CD4-positive, CD25-positive, alpha-beta regulatory T cell (primary cell): ENCODE measurements around the gene NFE2L1. TPM values are rescaled to one million over a fixed set of nuclear protein-coding genes. Genes with fewer than 3 reads are reported as not detected.
"Not testable (repeated sequence)": the region's sequence is repeated elsewhere in the genome, so short reads cannot be mapped to it uniquely, and the experiment has no call there.

Source experiments
- ATAC-seq, 2 donors: fragments of 150-1000 bp; cut with Tn5 transposase; one replicate each; pipeline ENCODE4 v1.10.0; 2021; ENCODE audit warnings: low read depth in 2 of 2, moderate number of reproducible peaks in 2 of 2, moderate library complexity in 1 of 2
- DNase-seq, 3 donors: peaks; one replicate each; pipeline versions ENCODE4 v3.0.0 to v3.0.0-alpha.2; 2012 to 2022; ENCODE audit warnings: mixed read lengths in 1 of 3
- H3K27ac ChIP-seq: one replicate; pipeline ENCODE4 v1.7.0; 2013; ENCODE audit warnings: mild to moderate bottlenecking, low read length; ENCODE audit not compliant: insufficient read depth, poor library complexity, severe bottlenecking
- H3K27me3 ChIP-seq: one replicate; pipeline ENCODE4 v1.7.0; 2013; ENCODE audit warnings: low read length; ENCODE audit not compliant: control insufficient read depth, insufficient read depth
- H3K36me3 ChIP-seq: one replicate; pipeline ENCODE4 v1.7.0; 2013; ENCODE audit warnings: mild to moderate bottlenecking, low read length, moderate library complexity; ENCODE audit not compliant: control insufficient read depth, insufficient read depth
- H3K4me1 ChIP-seq: 2 replicates; pipeline ENCODE4 v1.7.0; 2013; ENCODE audit warnings: mild to moderate bottlenecking, low read length; ENCODE audit not compliant: insufficient read depth, control insufficient read depth, poor library complexity, severe bottlenecking
- H3K4me3 ChIP-seq: one replicate; pipeline ENCODE4 v1.7.0; 2013; ENCODE audit warnings: low read depth, mild to moderate bottlenecking, low read length, moderate library complexity
- H3K9me3 ChIP-seq, 2 experiments: 1 replicate in 1 of 2; 2 replicates in 1 of 2; pipeline ENCODE4 v1.7.0; 2013; ENCODE audit warnings: low read length in 2 of 2, mild to moderate bottlenecking in 1 of 2, moderate library complexity in 1 of 2; ENCODE audit not compliant: control insufficient read depth in 2 of 2
- H3K27ac Mint-ChIP-seq, 3 donors: one replicate each; pipeline ENCODE4 v1.8.0; 2020 to 2022; ENCODE audit warnings: mild to moderate bottlenecking in 3 of 3, mixed read lengths in 3 of 3, moderate library complexity in 2 of 3
- H3K27me3 Mint-ChIP-seq: one replicate; pipeline ENCODE4 v1.8.0; 2022; ENCODE audit warnings: mild to moderate bottlenecking, mixed read lengths
- H3K36me3 Mint-ChIP-seq: one replicate; pipeline ENCODE4 v1.8.0; 2020; ENCODE audit warnings: mixed read lengths
- H3K4me1 Mint-ChIP-seq, 4 donors: one replicate each; pipeline ENCODE4 v1.8.0; 2020 to 2022; ENCODE audit warnings: mixed read lengths in 4 of 4, mild to moderate bottlenecking in 1 of 4
- H3K4me3 Mint-ChIP-seq, 4 donors: one replicate each; pipeline ENCODE4 v1.8.0; 2020 to 2022; ENCODE audit warnings: mild to moderate bottlenecking in 4 of 4, mixed read lengths in 4 of 4, moderate library complexity in 3 of 4
- H3K9me3 Mint-ChIP-seq, 7 donors: one replicate each; pipeline ENCODE4 v1.8.0; 2020 to 2022; ENCODE audit warnings: mixed read lengths in 7 of 7, mild to moderate bottlenecking in 3 of 7, moderate library complexity in 2 of 7
- polyA plus RNA-seq, 4 donors: library from polyadenylated mRNA; unstranded; fragments of 300-500 nt; fragmentation: Illumina TruSeq; gene quantifications; one replicate each; pipeline ENCODE4 v1.2.3, GENCODE V29; 2021
- total RNA-seq: library from RNA; stranded (reverse); gene quantifications from one replicate; pipeline ENCODE4 v1.2.3, GENCODE V29; 2022

The NFE2L1 gene, protein sequence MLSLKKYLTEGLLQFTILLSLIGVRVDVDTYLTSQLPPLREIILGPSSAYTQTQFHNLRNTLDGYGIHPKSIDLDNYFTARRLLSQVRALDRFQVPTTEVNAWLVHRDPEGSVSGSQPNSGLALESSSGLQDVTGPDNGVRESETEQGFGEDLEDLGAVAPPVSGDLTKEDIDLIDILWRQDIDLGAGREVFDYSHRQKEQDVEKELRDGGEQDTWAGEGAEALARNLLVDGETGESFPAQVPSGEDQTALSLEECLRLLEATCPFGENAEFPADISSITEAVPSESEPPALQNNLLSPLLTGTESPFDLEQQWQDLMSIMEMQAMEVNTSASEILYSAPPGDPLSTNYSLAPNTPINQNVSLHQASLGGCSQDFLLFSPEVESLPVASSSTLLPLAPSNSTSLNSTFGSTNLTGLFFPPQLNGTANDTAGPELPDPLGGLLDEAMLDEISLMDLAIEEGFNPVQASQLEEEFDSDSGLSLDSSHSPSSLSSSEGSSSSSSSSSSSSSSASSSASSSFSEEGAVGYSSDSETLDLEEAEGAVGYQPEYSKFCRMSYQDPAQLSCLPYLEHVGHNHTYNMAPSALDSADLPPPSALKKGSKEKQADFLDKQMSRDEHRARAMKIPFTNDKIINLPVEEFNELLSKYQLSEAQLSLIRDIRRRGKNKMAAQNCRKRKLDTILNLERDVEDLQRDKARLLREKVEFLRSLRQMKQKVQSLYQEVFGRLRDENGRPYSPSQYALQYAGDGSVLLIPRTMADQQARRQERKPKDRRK
- total RNA-seq (41.0 TPM), polyA plus RNA-seq (1 to 10 TPM; 6.7 to 9.9 (median 7.3) TPM)

DNA sequence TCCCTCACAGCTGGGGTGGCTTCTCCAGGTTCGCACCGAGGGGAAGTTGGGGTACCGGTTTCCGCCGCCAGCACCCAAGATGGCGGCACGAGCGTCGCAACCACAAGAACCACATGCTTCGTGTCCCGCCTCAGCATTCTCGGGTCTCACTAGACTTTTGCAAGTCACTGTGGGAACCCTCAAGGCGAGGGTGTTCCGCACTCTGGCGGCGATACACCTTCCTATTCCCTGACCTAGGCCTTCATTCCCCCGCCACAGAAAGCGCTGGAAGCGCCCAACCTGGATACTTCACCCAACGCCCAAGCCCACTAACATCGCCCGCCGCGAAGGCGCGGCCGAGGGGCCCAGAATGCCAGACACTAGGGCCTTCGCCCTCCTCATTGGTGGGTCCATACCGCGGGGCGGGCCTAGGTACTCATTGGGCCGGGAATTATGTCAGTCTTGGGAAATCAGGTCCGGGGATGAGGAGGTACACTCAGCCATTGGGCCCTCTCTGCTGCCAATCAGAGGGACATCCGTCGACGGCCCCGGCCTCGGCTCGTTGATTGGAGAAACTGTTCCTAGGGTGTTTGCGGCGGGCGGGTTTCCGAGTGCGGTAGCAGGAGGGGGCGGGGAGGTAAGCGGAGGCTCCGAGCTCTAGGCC, at the start of gene NFE2L1:
Gene NFE2L1 (plus strand): TSS at position 619 of the 643 bp plus-strand sequence. CDS start 2,760 bp downstream, outside the sequence.
- ATAC-seq (peak; percentile 97 to 98), DNase-seq (peak; percentile 97 to 100 (median 98))
- Histone ChIP-seq H3K4me3 (peak within 1 kb of the TSS; percentile 88), H3K27me3 (no peaks in the 10 kb centered on the region), H3K9me3 (no peaks in the 10 kb centered on the region), H3K36me3 (peaks cover 22% of the 10 kb centered on the region), H3K4me1 (peaks cover 46% of the 10 kb centered on the region), H3K27ac (peak within 1 kb of the TSS; percentile 83)
- H3K9me3 Mint-ChIP-seq = no peaks in the 10 kb centered on the region
- peaks cover 4% of the 10 kb centered on the region for H3K27me3 Mint-ChIP-seq
- peak within 1 kb of the TSS; percentile 95 to 100 (median 96) for H3K27ac Mint-ChIP-seq
- H3K4me1 Mint-ChIP-seq = peaks cover 18 to 62% (median 42%) of the 10 kb centered on the region in 4 donors
- peak within 1 kb of the TSS; percentile 93 to 94 (median 94) for H3K4me3 Mint-ChIP-seq
- H3K36me3 Mint-ChIP-seq = peaks cover 14% of the 10 kb centered on the region

DNA sequence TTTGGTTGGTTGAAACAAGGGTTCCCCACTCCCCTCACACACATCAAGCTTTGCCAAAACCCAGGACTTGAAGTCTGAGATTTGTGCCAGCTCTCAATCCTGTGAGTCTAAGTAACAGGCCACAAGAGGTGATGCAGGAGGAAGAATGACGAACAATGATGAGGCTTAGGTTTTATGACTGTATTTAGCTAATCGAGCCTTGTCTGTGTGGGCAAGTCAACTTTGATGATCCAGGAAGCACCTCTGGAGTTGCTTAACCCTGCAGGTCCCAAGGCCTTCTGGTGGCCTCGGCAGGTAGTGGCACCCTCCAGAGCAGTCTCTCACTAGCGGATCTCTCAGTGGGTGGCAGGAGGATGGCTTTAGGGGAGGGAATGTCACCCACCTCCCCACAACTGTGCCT, 48.6 kb upstream of the NFE2L1 start:
- no peaks in the 10 kb centered on the region for H3K36me3 ChIP-seq
- H3K9me3 Mint-ChIP-seq = no peaks in the 10 kb centered on the region
- H3K4me3 ChIP-seq = no peak overlapping the region
- peaks cover 37% of the 10 kb centered on the region for H3K27me3 Mint-ChIP-seq
- no peaks in the 10 kb centered on the region for H3K4me1 ChIP-seq
- H3K9me3 ChIP-seq = no peaks in the 10 kb centered on the region
- no peak overlapping the region for H3K27ac ChIP-seq
- H3K4me1 Mint-ChIP-seq = no peaks in the 10 kb centered on the region
- no peak overlapping the region for H3K4me3 Mint-ChIP-seq
- H3K27ac Mint-ChIP-seq = no peak overlapping the region
- peak in 1 of 2 donors; percentile 52 for ATAC-seq
- H3K36me3 Mint-ChIP-seq = no peaks in the 10 kb centered on the region
- no peaks in the 10 kb centered on the region for H3K27me3 ChIP-seq
- peak in 1 of 3 donors; percentile 22 for DNase-seq

DNA sequence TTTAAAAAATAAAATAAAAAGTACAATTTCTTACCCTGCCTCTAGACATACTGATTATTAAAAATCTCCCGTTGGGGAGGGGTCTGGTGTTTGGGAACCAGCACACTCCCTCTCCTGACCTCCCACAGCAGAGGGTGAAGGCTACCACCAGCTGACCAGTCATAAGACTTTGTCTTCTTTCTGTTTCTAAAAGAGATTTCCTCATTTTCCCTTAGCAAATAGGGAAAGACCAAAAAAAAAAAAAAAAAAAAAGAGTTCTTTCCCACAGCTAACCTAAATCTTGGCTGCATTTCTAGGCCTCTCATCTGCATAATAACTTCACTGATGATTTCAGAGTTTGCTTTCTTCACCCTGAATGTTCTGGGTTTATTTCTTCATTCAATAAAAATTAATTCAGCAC, 47.0 kb upstream of the NFE2L1 start:
- ATAC-seq = no peak
- no peaks in the 10 kb centered on the region for H3K4me1 ChIP-seq
- no peaks in the 10 kb centered on the region for H3K36me3 Mint-ChIP-seq

DNA sequence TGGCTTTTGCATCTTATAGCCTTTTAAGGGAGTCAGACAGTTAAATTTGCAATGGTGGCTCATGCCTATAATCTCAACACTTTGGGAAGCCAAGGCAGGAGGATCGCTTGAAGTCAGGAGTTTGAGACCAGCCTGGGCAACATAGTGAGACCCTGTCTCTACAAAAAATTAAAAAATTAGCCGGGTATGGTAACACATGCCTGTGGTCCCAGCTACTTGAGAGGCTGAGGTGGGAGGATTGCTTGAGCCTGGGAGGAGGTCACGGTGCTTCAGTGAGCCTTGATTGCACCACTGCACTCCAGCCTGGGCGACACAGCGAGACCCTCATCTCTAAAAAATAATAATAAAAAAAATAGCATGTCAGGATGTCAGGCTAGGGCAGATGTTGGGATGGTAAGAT, 46.5 kb upstream of the NFE2L1 start:
- H3K4me1 Mint-ChIP-seq, H3K4me3 ChIP-seq, H3K9me3 ChIP-seq, DNase-seq, H3K4me1 ChIP-seq, H3K27ac Mint-ChIP-seq, ATAC-seq, H3K9me3 Mint-ChIP-seq, H3K36me3 ChIP-seq, H3K27me3 ChIP-seq, H3K36me3 Mint-ChIP-seq, H3K4me3 Mint-ChIP-seq, H3K27ac ChIP-seq: not testable (repeated sequence)
- H3K27me3 Mint-ChIP-seq = peaks cover 39% of the 10 kb centered on the region

More for the DNA sequence above, 47.0 kb upstream of the NFE2L1 start:
- DNase-seq = no peak
- no peaks in the 10 kb centered on the region for H3K36me3 ChIP-seq
- no peak overlapping the region for H3K4me3 ChIP-seq
- no peaks in the 10 kb centered on the region for H3K9me3 Mint-ChIP-seq
- no peaks in the 10 kb centered on the region for H3K4me1 Mint-ChIP-seq
- H3K27me3 Mint-ChIP-seq = peaks cover 39% of the 10 kb centered on the region
- H3K27me3 ChIP-seq = no peaks in the 10 kb centered on the region
- H3K4me3 Mint-ChIP-seq = no peak overlapping the region
- H3K27ac ChIP-seq = no peak overlapping the region
- no peaks in the 10 kb centered on the region for H3K9me3 ChIP-seq
- H3K27ac Mint-ChIP-seq = no peak overlapping the region

DNA sequence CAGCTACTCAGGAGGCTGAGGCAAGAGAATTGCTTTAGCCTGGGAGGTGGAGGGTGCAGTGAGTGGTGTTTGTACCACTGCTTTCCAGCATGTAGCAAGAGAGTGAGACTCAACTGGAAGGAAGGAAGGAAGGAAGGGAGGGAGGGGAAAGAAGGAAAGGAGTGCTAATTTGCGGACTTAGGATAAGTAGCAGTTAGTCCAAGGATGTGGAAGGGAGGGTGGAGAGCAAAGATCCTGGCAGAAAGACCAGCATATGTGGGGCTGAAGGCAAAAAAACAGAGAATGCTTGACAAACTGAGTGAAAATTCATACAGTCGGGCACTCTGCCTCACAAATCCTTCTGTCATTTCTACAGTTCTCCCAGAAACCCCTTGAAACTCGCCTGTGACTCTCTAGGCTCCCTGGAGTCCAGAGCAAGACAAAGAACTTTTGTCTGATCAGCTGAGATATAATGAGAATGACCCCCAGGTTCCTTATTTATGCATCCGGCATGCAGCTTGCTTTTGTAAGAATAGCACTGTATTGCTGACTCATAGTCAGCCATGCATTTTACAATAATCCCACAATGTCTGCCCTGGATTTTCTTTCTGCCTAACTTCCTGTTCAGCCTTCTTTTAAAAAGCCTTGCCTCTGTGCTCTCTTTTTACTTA, 45.8 kb upstream of the NFE2L1 start:
- no peak for DNase-seq
- no peak overlapping the region for H3K27ac Mint-ChIP-seq
- H3K9me3 Mint-ChIP-seq = no peaks in the 10 kb centered on the region
- Histone ChIP-seq H3K27ac (no peak overlapping the region), H3K4me1 (no peaks in the 10 kb centered on the region), H3K27me3 (peaks cover 2% of the 10 kb centered on the region), H3K9me3 (no peaks in the 10 kb centered on the region), H3K4me3 (no peak overlapping the region), H3K36me3 (no peaks in the 10 kb centered on the region)
- H3K36me3 Mint-ChIP-seq = no peaks in the 10 kb centered on the region
- ATAC-seq = no peak
- H3K27me3 Mint-ChIP-seq = peaks cover 47% of the 10 kb centered on the region
- no peaks in the 10 kb centered on the region for H3K4me1 Mint-ChIP-seq
- no peak overlapping the region for H3K4me3 Mint-ChIP-seq

DNA sequence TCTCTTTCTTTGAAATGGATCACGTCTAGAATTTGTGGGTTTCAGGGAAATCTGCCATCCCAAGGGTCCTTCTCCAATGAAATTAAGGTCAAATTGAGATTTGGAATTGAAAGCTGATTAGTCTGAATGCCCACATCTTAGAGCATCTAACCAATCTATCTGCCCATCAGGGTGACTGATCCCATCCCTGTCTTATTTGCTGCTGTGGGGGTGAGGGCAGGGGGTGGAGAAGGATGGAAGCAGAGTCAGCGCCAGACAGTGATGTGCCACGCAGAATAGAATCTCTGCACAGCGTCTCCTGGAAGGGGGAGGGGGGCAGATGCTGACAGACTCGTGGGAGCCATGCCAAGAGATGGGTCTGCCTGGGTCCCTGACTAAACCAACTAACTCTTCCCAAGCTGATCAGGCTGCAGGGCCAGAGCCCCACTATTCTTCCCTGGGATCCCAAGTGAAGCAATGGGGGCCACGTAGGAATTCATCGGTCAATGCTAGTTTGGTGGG, 45.2 kb upstream of the NFE2L1 start:
- peak in 1 of 2 donors; percentile 5 for ATAC-seq
- no peaks in the 10 kb centered on the region for H3K36me3 Mint-ChIP-seq
- Histone ChIP-seq H3K27me3 (peaks cover 5% of the 10 kb centered on the region), H3K4me1 (no peaks in the 10 kb centered on the region), H3K9me3 (no peaks in the 10 kb centered on the region), H3K36me3 (no peaks in the 10 kb centered on the region), H3K4me3 (no peak overlapping the region), H3K27ac (no peak overlapping the region)
- peak overlapping the region in 1 of 3 donors; percentile 26 for H3K27ac Mint-ChIP-seq
- H3K9me3 Mint-ChIP-seq = no peaks in the 10 kb centered on the region
- DNase-seq = no peak
- peaks cover 52% of the 10 kb centered on the region for H3K27me3 Mint-ChIP-seq
- no peak overlapping the region for H3K4me3 Mint-ChIP-seq
- no peaks in the 10 kb centered on the region for H3K4me1 Mint-ChIP-seq

DNA sequence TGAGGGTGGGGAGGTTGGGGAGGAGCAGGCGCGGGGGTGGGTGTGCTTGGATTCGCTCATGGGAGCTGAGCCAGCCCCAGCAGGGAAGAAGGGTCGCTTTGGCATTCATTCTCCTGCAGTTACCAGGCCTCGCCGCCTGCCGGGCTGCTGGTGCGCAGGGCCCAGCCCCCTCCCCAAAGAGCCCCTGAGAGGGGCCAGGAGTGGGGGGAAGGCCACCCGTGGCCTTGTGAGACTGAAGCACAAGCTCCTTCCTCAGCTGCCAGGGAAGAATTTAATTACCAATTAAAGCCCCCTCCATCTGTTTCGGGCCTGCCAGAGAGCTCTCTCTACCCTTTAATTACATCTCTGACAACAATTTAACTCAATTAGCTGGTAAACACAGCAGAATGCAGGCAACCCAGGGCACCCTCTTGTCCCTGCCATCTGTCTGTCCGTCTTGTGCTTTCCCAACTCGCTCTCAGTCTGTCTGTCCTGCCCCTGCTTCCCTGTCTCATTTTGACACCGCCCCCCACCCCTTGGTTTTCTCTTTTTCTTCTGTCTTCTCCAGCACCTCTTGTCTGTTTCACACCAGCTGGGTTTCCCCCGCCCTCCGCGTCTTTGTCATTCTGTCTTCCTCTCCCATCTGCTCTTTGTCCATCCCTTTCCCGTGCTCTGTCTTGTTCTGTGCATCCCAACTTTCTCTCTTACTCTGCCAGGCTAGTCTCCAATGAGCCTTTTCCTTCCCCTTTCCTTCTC, 44.6 kb upstream of the NFE2L1 start:
- no peaks in the 10 kb centered on the region for H3K36me3 ChIP-seq
- H3K27me3 ChIP-seq = peaks cover 5% of the 10 kb centered on the region
- H3K27ac ChIP-seq = no peak overlapping the region
- H3K4me1 ChIP-seq = no peaks in the 10 kb centered on the region
- Mint-ChIP-seq H3K4me3 (no peak overlapping the region), H3K27ac (peak overlapping the region in 1 of 3 donors; percentile 26), H3K27me3 (peaks cover 56% of the 10 kb centered on the region), H3K36me3 (no peaks in the 10 kb centered on the region), H3K9me3 (no peaks in the 10 kb centered on the region), H3K4me1 (no peaks in the 10 kb centered on the region)
- ATAC-seq (no peak), DNase-seq (no peak)
- no peaks in the 10 kb centered on the region for H3K9me3 ChIP-seq
- H3K4me3 ChIP-seq = no peak overlapping the region
